Heart left ventricle (tissue), 16 donors: ENCODE data around the gene S100A9. TPM values are rescaled to one million over a fixed set of nuclear protein-coding genes. Genes with fewer than 3 reads are reported as not detected.

Source experiments
- ATAC-seq, 4 donors: fragments of 200-7000 bp; cut with Tn5 transposase; one replicate each; pipeline ENCODE4 v1.9.1; 2020 to 2022; ENCODE audit warnings: moderate library complexity in 4 of 4, mild to moderate bottlenecking in 3 of 4, moderate number of reproducible peaks in 1 of 4
- DNase-seq, 5 donors: peaks; one replicate each; pipeline ENCODE4 v3.0.0-alpha.2; 2020
- H3K27ac ChIP-seq, 12 donors: fragments of 200-600 bp; sonication (generic) in 4 of 12; one replicate each; pipeline versions ENCODE4 v1.5.0 to v1.8.0; 2016 to 2022; ENCODE audit warnings: mild to moderate bottlenecking in 2 of 12
- H3K27me3 ChIP-seq, 9 donors: fragments of 200-600 bp; sonication (generic) in 2 of 9; one replicate each; pipeline versions ENCODE4 v1.5.1 to v1.8.0; 2016 to 2022; ENCODE audit warnings: mild to moderate bottlenecking in 3 of 9
- H3K36me3 ChIP-seq, 9 donors: fragments of 200-600 bp; sonication (generic) in 2 of 9; one replicate each; pipeline versions ENCODE4 v1.5.0 to v1.8.0; 2018 to 2022; ENCODE audit warnings: mild to moderate bottlenecking in 2 of 9
- H3K4me1 ChIP-seq, 12 donors: fragments of 200-600 bp; sonication (generic) in 4 of 12; one replicate each; pipeline versions ENCODE4 v1.5.0 to v1.8.0; 2016 to 2022; ENCODE audit warnings: mild to moderate bottlenecking in 3 of 12
- H3K4me3 ChIP-seq, 12 donors: fragments of 200-600 bp; sonication (generic) in 4 of 12; one replicate each; pipeline versions ENCODE4 v1.5.0 to v1.8.0; 2017 to 2022; ENCODE audit warnings: mild to moderate bottlenecking in 9 of 12, moderate library complexity in 4 of 12
- H3K9me3 ChIP-seq, 12 donors: fragments of 200-600 bp; sonication (generic) in 4 of 12; one replicate each; pipeline versions ENCODE4 v1.5.0 to v1.8.0; 2016 to 2022; ENCODE audit warnings: mild to moderate bottlenecking in 1 of 12
- POLR2A ChIP-seq, 2 donors: fragments of 450-650 bp; IDR thresholded peaks; one replicate each; pipeline ENCODE4 v1.6.1; 2017; ENCODE audit warnings: antibody characterized with exemption in 2 of 2, mild to moderate bottlenecking in 2 of 2, moderate library complexity in 2 of 2
- WGBS, 4 donors: extraction: QIAGEN DNeasy Blood & Tissue Kit in 2 of 4; methylation state at CpG; one replicate each; pipeline versions ENCODE4 v1.1.5 to v1.1.7; 2013 to 2018; 5-methylcytosine and 5-hydroxymethylcytosine counted together
- intact Hi-C, 10 donors: fragments of 100-400 bp; cut with DNase I; formaldehyde crosslinking; loops; one replicate each; pipeline versions ENCODE4 v1.11.1 to v1.14.2; 2022
- polyA plus RNA-seq, 2 donors: library from polyadenylated mRNA; stranded (reverse); fragments of 200-250 nt; gene quantifications; one replicate each; pipeline ENCODE4 v1.2.3, GENCODE V29; 2013
- total RNA-seq, 9 donors: library from RNA; depleted of rRNA in 2 of 9; stranded (reverse); fragments of >200 nt in 2 of 9; fragmentation: NEBNext Ultra II Directional in 3 of 9; extraction: Animal tissue kit (Norgen Biotek cat#: 25700) in 3 of 9; gene quantifications; one replicate each; pipeline versions ENCODE4 v1.1.0 to v1.2.4, GENCODE V29; 2016 to 2023
- TF ChIP-seq, protein P1 (sequence below), 12 donors: fragments of 200-600 bp; sonication (generic) in 4 of 12; IDR thresholded peaks; one replicate each; pipeline versions ENCODE4 v1.5.0 to v1.8.0; 2018 to 2022; ENCODE audit warnings: antibody characterized with exemption in 12 of 12, mild to moderate bottlenecking in 5 of 12
- donor health status: ischemic (EF 13 %, LVEDD 7.1; RV severe dilation, severe dysfunction).
- donor health status: healthy with polysubstance abuse.
- donor health status: DM: no; HTN: yes; CAD: no.
- donor health status: DM: no; HTN: no; CAD: no.
- donor health status: ischemic (EF 25% LVEDD 6.9; RV normal size, moderate dysfunction).
- donor health status: ischemic (EF 25% LVEDD 5.7; RV mildly dilated, moderate dysfunction).
- donor health status: healthy.
- donor health status: DM: yes; HTN: yes; CAD: no.
- donor health status: ischemic (EF 35%, LVEDD 5.7; RV mildly dilated, moderate dysfunction).
- donor health status: nonischemic (EF 11% LVEDD 7.7; RV severe dilation, severe dysfunction).
- donor health status: DM: yes; HTN: yes; CAD: no.
- donor health status: PGD.
- donor health status: ischemic (EF 29% LVEDD 5.4; RV normal size, mild dysfunction).
- donor health status: nonischemic (EF 23%, LVEDD 6.1; RV moderate dilation, normal function).

The S100A9 gene
- total and polyA plus RNA-seq, 11 donors, result 5.7 to 350 (median 76.2) TPM

DNA sequence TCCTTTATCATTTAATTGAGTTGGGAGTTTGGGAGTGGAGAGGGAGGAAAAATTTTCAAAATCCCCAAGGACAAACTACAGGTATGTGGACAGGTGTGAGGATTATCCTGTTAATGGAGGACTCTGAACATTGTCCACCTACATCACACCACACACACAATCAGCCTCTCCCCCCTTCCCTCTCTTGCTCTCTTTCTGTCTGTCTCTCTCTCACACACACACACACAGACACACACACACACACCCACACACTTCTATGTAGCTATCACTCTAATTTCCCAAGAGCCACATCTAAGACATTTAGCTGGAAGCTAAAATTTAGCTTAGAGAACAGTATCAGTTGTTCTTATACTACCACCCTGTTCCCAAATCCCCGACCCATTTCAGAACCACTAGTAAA lies 31.7 kb downstream of the S100A9 start:
- Histone ChIP-seq H3K27ac (peak overlapping the region in 1 of 12 donors; percentile 77), H3K9me3 (no peaks in the 10 kb centered on the region), H3K4me3 (peak overlapping the region in 1 of 12 donors; percentile 49), H3K27me3 (peaks cover 0 to 6% (median 0%) of the 10 kb centered on the region in 9 donors), H3K4me1 (peaks cover 0 to 55% (median 2%) of the 10 kb centered on the region in 12 donors), H3K36me3 (no peaks in the 10 kb centered on the region)
- ATAC-seq, result no peak
- intact Hi-C loops, result no loop called here
- no peak for TF ChIP-seq POLR2A (IDR thresholded peaks at IDR 0.05)
- TF ChIP-seq, protein P1, sequence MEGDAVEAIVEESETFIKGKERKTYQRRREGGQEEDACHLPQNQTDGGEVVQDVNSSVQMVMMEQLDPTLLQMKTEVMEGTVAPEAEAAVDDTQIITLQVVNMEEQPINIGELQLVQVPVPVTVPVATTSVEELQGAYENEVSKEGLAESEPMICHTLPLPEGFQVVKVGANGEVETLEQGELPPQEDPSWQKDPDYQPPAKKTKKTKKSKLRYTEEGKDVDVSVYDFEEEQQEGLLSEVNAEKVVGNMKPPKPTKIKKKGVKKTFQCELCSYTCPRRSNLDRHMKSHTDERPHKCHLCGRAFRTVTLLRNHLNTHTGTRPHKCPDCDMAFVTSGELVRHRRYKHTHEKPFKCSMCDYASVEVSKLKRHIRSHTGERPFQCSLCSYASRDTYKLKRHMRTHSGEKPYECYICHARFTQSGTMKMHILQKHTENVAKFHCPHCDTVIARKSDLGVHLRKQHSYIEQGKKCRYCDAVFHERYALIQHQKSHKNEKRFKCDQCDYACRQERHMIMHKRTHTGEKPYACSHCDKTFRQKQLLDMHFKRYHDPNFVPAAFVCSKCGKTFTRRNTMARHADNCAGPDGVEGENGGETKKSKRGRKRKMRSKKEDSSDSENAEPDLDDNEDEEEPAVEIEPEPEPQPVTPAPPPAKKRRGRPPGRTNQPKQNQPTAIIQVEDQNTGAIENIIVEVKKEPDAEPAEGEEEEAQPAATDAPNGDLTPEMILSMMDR (IDR thresholded peaks at IDR 0.05), result no peak
- no peak for DNase-seq
- 78 to 96% (median 86%) methylated on average over 1 of the region's 1 CpG for WGBS, 4 donors

DNA sequence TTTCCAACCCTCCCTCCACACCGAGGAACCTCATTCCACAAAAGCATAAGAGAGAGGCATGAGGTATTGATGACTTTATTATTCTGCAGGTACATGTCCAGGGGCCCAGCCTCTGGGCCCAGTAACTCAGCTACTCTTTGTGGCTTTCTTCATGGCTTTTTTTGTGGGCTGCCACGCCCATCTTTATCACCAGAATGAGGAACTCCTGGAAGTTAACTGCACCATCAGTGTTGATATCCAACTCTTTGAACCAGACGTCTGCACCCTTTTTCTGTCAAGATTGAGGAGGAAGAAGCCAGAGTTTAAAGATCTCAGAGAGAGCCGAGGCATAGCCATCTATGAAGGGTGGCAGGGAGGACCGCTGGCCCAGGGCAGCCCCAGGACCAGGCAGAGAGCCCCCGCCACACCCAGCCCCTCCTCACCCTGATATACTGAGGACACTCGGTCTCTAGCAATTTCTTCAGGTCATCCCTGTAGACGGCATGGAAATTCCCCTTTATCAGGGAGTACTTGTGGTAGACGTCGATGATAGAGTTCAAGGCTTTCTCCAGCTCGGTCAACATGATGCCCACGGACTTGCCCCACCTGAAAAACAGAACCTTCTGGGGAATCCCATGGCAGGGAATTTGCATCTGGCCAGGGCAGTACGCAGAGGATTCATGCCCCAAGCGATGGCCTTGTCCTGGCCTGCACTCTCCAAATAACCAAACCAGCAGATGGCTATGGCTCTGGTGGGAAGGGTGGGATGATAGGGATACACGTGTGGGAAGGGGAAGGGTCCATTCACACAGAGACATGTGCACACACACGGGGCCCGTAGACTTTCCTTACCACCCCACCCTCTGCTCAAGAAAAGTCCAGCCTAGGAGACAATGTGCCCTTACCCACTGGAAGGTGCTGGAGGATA lies 32.6 kb downstream of the S100A9 start:
- Histone ChIP-seq H3K4me3 (peak overlapping the region in 1 of 12 donors; percentile 49), H3K36me3 (no peaks in the 10 kb centered on the region), H3K27ac (peak overlapping the region in 1 of 12 donors; percentile 77), H3K9me3 (no peaks in the 10 kb centered on the region), H3K4me1 (peaks cover 0 to 50% (median 1%) of the 10 kb centered on the region in 12 donors), H3K27me3 (peaks cover 0 to 6% (median 0%) of the 10 kb centered on the region in 9 donors)
- peak in 1 of 4 donors; percentile 18 for ATAC-seq
- intact Hi-C loops, result no loop called here
- no peak for TF ChIP-seq POLR2A (IDR thresholded peaks at IDR 0.05)
- TF ChIP-seq, protein P1 (IDR thresholded peaks at IDR 0.05), result no peak
- 71 to 78% (median 76%) methylated on average over 16 to 17 of the region's 17 CpGs for WGBS, 4 donors
- no peak for DNase-seq

DNA sequence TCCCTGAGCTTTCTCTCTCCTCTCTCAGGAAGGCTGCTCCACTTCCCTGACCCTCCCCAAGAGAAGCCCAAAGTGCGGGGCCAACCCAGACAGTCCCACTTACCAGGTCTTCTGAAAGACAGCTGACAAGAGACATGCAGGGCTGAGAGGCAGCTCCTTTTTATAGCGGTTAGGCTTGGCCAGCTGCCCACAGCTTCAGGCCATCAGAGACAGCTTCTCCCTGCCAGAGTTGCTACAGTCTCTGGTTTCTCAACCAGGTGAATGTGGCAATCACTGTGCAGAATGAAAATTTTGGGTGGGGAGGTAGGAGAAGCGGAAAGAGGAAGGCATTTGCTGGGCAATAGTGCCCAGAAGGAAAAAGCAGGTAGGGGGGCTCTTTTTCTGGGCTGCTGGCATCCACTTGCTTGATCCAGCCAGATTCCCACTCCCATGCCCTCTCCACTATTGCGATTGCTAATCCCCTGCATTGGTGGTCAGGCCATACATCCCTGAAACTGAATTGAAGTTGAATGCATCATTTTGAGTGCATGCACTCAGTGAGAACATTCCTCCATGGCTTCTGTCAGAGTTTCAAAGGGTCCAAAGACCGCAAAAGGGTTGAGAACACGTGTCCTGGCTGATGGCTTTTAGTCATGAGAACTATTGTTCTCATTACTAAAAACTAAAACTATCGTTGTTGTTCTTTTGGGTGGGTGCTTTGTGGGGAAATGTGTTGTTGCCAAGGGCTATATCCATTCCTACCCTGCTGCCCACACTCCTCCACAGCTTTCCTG lies 33.5 kb downstream of the S100A9 start, which contains the start of gene S100A8:
Gene S100A8 (minus strand): TSS at position 136 of the 773 bp plus-strand sequence. CDS start 538 bp downstream, outside the sequence.
- H3K9me3 ChIP-seq, result no peaks in the 10 kb centered on the region
- DNase-seq (peak; percentile 50 to 87 (median 85)), ATAC-seq (peak; percentile 67 to 92 (median 86))
- no peaks in the 10 kb centered on the region for H3K36me3 ChIP-seq
- H3K4me3 ChIP-seq, result peak within 1 kb of the TSS in 1 of 12 donors; percentile 49
- peaks cover 0 to 6% (median 0%) of the 10 kb centered on the region in 9 donors for H3K27me3 ChIP-seq
- WGBS, 4 donors, result 57 to 66% (median 60%) methylated on average over 7 of the region's 7 CpGs
- intact Hi-C loops, result no loop called here
- H3K4me1 ChIP-seq, result peaks cover 0 to 41% (median 0%) of the 10 kb centered on the region in 12 donors
- TF ChIP-seq POLR2A (IDR thresholded peaks at IDR 0.05), result no peak
- TF ChIP-seq, protein P1 (IDR thresholded peaks at IDR 0.05), result no peak
- peak within 1 kb of the TSS in 1 of 12 donors; percentile 77 for H3K27ac ChIP-seq
